IMR-90 (cell line): ENCODE results near the gene NAPB. TPM values are rescaled to one million over a fixed set of nuclear protein-coding genes. Genes with fewer than 3 reads are reported as not detected.

ENCODE experiments used
- ATAC-seq: fragments of 200-7000 bp; cut with Tn5 transposase; 2 replicates; pipeline ENCODE4 v1.9.1; 2020; ENCODE audit warnings: low read depth, mild to moderate bottlenecking, moderate library complexity
- BruUV-seq: library from RNA; stranded (reverse); fragments of 400-500 nt; replicated peaks from 2 replicates; lab custom pipeline; 2021; lab: Mats Ljungman, UMichigan
- CTCF ChIA-PET: fragments of 300-600 bp; formaldehyde crosslinking; extraction: SDS; loops from one replicate; lab custom pipeline; 2021; ENCODE audit warnings: antibody characterized with exemption; lab: Yijun Ruan, JAX
- POLR2A ChIA-PET: fragments of 300-600 bp; sonication (Branson Sonifier 250); formaldehyde crosslinking; loops from one replicate; lab custom pipeline; 2022; ENCODE audit warnings: antibody characterized with exemption; ENCODE audit not compliant: unreplicated experiment; lab: Charles Lee
- DNase-seq: peaks from one replicate; pipeline ENCODE4 v3.0.0; 2013
- H2AFZ ChIP-seq: replicated peaks from 2 replicates; pipeline ENCODE3; 2013; ENCODE audit warnings: low read length, mild to moderate bottlenecking; ENCODE audit not compliant: poor library complexity
- H2AK5ac ChIP-seq: 2 replicates; pipeline ENCODE4 v1.6.1; 2013; ENCODE audit warnings: low read depth, low read length, inconsistent platforms
- H2AK9ac ChIP-seq: replicated peaks from 2 replicates; pipeline ENCODE3; 2013; ENCODE audit warnings: mild to moderate bottlenecking, low read depth, low read length, moderate library complexity; ENCODE audit not compliant: poor library complexity
- H2BK120ac ChIP-seq: 2 replicates; pipeline ENCODE4 v1.6.1; 2013; ENCODE audit warnings: low read depth, low read length, inconsistent platforms
- H2BK15ac ChIP-seq: 3 replicates; pipeline ENCODE4 v1.6.1; 2013; ENCODE audit warnings: low read depth, low read length, inconsistent platforms
- H2BK20ac ChIP-seq: 2 replicates; pipeline ENCODE4 v1.6.1; 2013; ENCODE audit warnings: low read depth, mild to moderate bottlenecking, inconsistent platforms, low read length, moderate library complexity
- H2BK5ac ChIP-seq: 2 replicates; pipeline ENCODE4 v1.6.1; 2013; ENCODE audit warnings: mild to moderate bottlenecking, low read depth, low read length, inconsistent platforms; ENCODE audit not compliant: poor library complexity, severe bottlenecking
- H3K14ac ChIP-seq: replicated peaks from 2 replicates; pipeline ENCODE4 v1.6.1; 2013; ENCODE audit warnings: low read depth, low read length, inconsistent platforms
- H3K18ac ChIP-seq: 2 replicates; pipeline ENCODE4 v1.6.1; 2013; ENCODE audit warnings: low read depth, low read length, control low read depth
- H3K23ac ChIP-seq: 2 replicates; pipeline ENCODE4 v1.6.1; 2013; ENCODE audit warnings: low read depth, low read length, inconsistent platforms
- H3K27ac ChIP-seq: 2 replicates; pipeline ENCODE4 v1.5.1; 2013; ENCODE audit warnings: mild to moderate bottlenecking, control low read depth, low read length; ENCODE audit not compliant: insufficient read depth
- H3K27me3 ChIP-seq: 2 replicates; pipeline ENCODE4 v1.6.1; 2013; ENCODE audit warnings: low read length; ENCODE audit not compliant: control insufficient read depth, insufficient read depth
- H3K36me3 ChIP-seq: 2 replicates; pipeline ENCODE4 v1.6.1; 2013; ENCODE audit warnings: low read length, mixed read lengths; ENCODE audit not compliant: control insufficient read depth, insufficient read depth
- H3K4ac ChIP-seq: 2 replicates; pipeline ENCODE4 v1.6.1; 2013; ENCODE audit warnings: low read depth, low read length, inconsistent platforms
- H3K4me1 ChIP-seq: 2 replicates; pipeline ENCODE4 v1.6.1; 2013; ENCODE audit warnings: low read length, mixed read lengths; ENCODE audit not compliant: control insufficient read depth, insufficient read depth
- H3K4me2 ChIP-seq: 2 replicates; pipeline ENCODE4 v1.6.1; 2013; ENCODE audit warnings: low read depth, mild to moderate bottlenecking, control low read depth, low read length, moderate library complexity
- H3K4me3 ChIP-seq: 2 replicates; pipeline ENCODE4 v1.5.1; 2013; ENCODE audit warnings: low read depth, mild to moderate bottlenecking, control low read depth, low read length, moderate library complexity; ENCODE audit not compliant: insufficient read depth
- H3K56ac ChIP-seq: 2 replicates; pipeline ENCODE4 v1.6.1; 2013; ENCODE audit warnings: low read length, inconsistent platforms; ENCODE audit not compliant: insufficient read depth; ENCODE audit errors: extremely low read depth
- H3K79me1 ChIP-seq, 2 experiments: 2 replicates each; pipeline ENCODE4 v1.6.1; 2013; ENCODE audit warnings: low read length in 2 of 2, inconsistent platforms in 1 of 2, low read depth in 1 of 2
- H3K9ac ChIP-seq: 2 replicates; pipeline ENCODE4 v1.6.1; 2013; ENCODE audit warnings: low read depth, low read length, control low read depth
- H3K9me1 ChIP-seq: 2 replicates; pipeline ENCODE4 v1.6.1; 2013; ENCODE audit warnings: low read length, inconsistent platforms; ENCODE audit not compliant: insufficient read depth
- H3K9me3 ChIP-seq: 2 replicates; pipeline ENCODE4 v1.6.1; 2013; ENCODE audit warnings: low read length; ENCODE audit not compliant: control insufficient read depth, insufficient read depth
- H4K20me1 ChIP-seq: 2 replicates; pipeline ENCODE4 v1.6.1; 2013; ENCODE audit warnings: low read length, inconsistent platforms; ENCODE audit not compliant: insufficient read depth
- H4K5ac ChIP-seq: 2 replicates; pipeline ENCODE4 v1.6.1; 2013; ENCODE audit warnings: mild to moderate bottlenecking, low read depth, low read length, control low read depth
- H4K8ac ChIP-seq, 2 experiments: 2 replicates each; pipeline ENCODE4 v1.6.1; 2013; ENCODE audit warnings: low read depth in 2 of 2, low read length in 2 of 2, control low read depth in 1 of 2, inconsistent platforms in 1 of 2
- H4K91ac ChIP-seq: 2 replicates; pipeline ENCODE4 v1.6.1; 2013; ENCODE audit warnings: low read depth, low read length, inconsistent platforms; ENCODE audit not compliant: insufficient read depth
- CEBPB ChIP-seq: IDR thresholded peaks from 2 replicates; pipeline ENCODE4 v1.6.1; 2012; ENCODE audit warnings: low read depth, low read length, improper control_type of control experiment
- CHD1 ChIP-seq: IDR thresholded peaks from 2 replicates; pipeline ENCODE4 v1.6.1; 2012; ENCODE audit warnings: low read depth, low read length, improper control_type of control experiment
- MAZ ChIP-seq: IDR thresholded peaks from 2 replicates; pipeline ENCODE4 v1.6.1; 2012; ENCODE audit warnings: low read depth, mild to moderate bottlenecking, low read length, improper control_type of control experiment, moderate library complexity, borderline replicate concordance
- RFX5 ChIP-seq: IDR thresholded peaks from 2 replicates; pipeline ENCODE4 v1.8.0; 2012; ENCODE audit warnings: low read depth, mild to moderate bottlenecking, low read length, moderate library complexity
- WGBS, 2 experiments: methylation state at CpG; one replicate each; pipeline versions ENCODE4 v1.1.5 to v1.1.7; 2013; ENCODE audit warnings: missing lambda C conversion rate in 2 of 2; ENCODE audit not compliant: insufficient read length in 1 of 2; ENCODE audit errors: extremely low coverage in 2 of 2; 5-methylcytosine and 5-hydroxymethylcytosine counted together
- dilution Hi-C: fragments of 300-500 bp; cut with HindIII; formaldehyde crosslinking; loops from one replicate; pipeline ENCODE4 v1.14.3; 2018; ENCODE audit warnings: low sequenced_read_pairs; ENCODE audit not compliant: unreplicated experiment
- in situ Hi-C: fragments of 300-500 bp; cut with MboI; formaldehyde crosslinking; loops from 3 replicates; pipeline ENCODE4 v1.14.3; 2019; ENCODE audit warnings: low sequenced_read_pairs, inconsistent platforms, mixed read lengths
- intact Hi-C: fragments of 100-400 bp; cut with micrococcal nuclease; formaldehyde crosslinking; loops from 2 replicates; pipeline ENCODE4 v1.10.0; 2022
- polyA plus RNA-seq, 3 experiments: library from polyadenylated mRNA; depleted of rRNA; stranded (reverse); fragments of >200 nt; gene quantifications; 2 replicates each; pipeline ENCODE4 v1.2.3, GENCODE V29; 2012; ENCODE audit warnings: low replicate concordance in 1 of 3
- total RNA-seq: library from RNA; depleted of rRNA; stranded (reverse); fragments of >200 nt; gene quantifications from 2 replicates; pipeline ENCODE4 v1.2.3, GENCODE V29; 2012

The NAPB gene
- total and polyA plus RNA-seq, 2 of the 4 experiments (the other 2 are of a cell fraction), result 4.4 to 5.2 TPM

DNA sequence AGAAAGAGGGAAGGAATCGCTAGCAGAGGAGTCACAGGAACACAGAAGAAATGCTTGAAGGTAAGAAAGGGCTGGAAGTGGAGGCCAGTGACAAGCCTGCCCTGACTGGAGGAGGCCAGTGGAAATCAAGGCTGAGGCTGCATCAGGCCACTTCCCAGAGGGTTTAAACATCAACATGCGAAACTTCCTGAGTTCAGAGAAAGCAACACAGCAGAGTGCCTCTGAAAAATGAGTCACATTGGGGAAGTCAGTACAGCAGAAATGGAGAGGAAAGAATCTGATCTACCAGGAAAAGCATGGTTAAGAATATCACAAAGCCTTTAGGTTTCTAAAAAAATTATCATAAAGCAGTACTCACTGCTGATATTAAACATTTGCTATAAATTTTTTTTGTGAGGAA is 23.3 kb downstream of the NAPB start:
- Histone ChIP-seq H3K14ac (0 out of 2 replicates have a peak overlapping the region, but pooled peaks have one; percentile 10), H3K4me2 (no peak overlapping the region), H2AK5ac (no peak overlapping the region; the same call in 1 of the 2 replicates), H3K23ac (peak overlapping the region; percentile 36; the same call in 1 of the 2 replicates), H3K56ac (no peak overlapping the region), H4K91ac (no peak overlapping the region), H2BK20ac (no peak overlapping the region), H4K5ac (no peak overlapping the region), H3K27ac (peak overlapping the region; percentile 4; the same call in 1 of the 2 replicates), H2BK120ac (no peak overlapping the region), H3K27me3 (no peaks in the 10 kb centered on the region), H3K4me1 (peaks cover 5% of the 10 kb centered on the region; the same call in 1 of the 2 replicates), H3K4me3 (no peak overlapping the region), H3K9ac (no peak overlapping the region), H3K79me1 (peaks cover 33 to 60% of the 10 kb centered on the region in 2 experiments), H3K9me1 (peaks cover 16% of the 10 kb centered on the region), H3K18ac (no peak overlapping the region), H2BK15ac (no peak overlapping the region), H2AK9ac (no peak overlapping the region), H4K20me1 (no peaks in the 10 kb centered on the region; the same call in 1 of the 2 replicates), H2BK5ac (peak overlapping the region; percentile 9), H2AFZ (no peak overlapping the region), H3K36me3 (peaks cover 20% of the 10 kb centered on the region), H3K9me3 (no peaks in the 10 kb centered on the region), H4K8ac (no peak overlapping the region), H3K4ac (peak overlapping the region; percentile 14; the same call in 1 of the 2 replicates)
- BruUV-seq, result no TSS peak
- POLR2A ChIA-PET, result no interaction called here
- ATAC-seq, result peak; percentile 84
- peak; percentile 69 for DNase-seq
- WGBS, 2 experiments, result 100% methylated on average over 1 of the region's 2 CpGs; no CpG with 5 or more reads in 1 of the 2 experiments
- TF ChIP-seq MAZ (no peak), CEBPB (no peak), CHD1 (no peak), RFX5 (no peak)
- CTCF ChIA-PET, result no interaction called here
- dilution Hi-C loops, result no loop called here
- intact Hi-C loops, result no loop called here
- in situ Hi-C loops, result no loop called here
